ENCODE results near the gene NPC1L1. TPM values are rescaled to one million over a fixed set of nuclear protein-coding genes. Genes with fewer than 3 reads are reported as not detected.
"Not testable (repeated sequence)": the region's sequence is repeated elsewhere in the genome, so short reads cannot be mapped to it uniquely, and the experiment has no call there.

Gene NPC1L1
- total RNA-seq, 1 experiment from 2014 or later = not detected

GRCh38 chr7:44565097-44565794 is 24.1 kb upstream of the NPC1L1 start:
- peak; percentile 53 for DNase-seq (ENCODE audit: extremely low read depth, low read depth)

DNA sequence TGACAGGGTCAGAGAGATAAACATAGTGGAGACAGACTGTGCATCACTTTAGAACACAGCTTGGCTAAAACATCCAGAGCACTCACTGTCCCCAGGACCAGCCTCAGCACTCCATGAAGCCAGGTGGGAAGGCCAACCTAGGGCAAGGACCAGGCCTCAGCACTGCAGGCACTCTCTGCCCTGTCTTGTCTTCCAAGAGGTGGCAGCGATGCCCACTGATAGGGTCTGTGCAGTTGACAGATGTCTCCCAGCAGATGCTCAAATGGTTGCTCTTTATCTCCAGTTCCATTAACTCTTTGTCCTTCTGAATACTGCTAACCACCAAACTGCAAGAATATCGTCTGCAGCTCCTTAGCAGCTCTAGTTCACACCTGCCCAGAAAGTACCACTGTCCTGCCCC is 23.5 kb upstream of the NPC1L1 start:
- DNase-seq (ENCODE audit: extremely low read depth, low read depth) = no peak

GRCh38 chr7:44563171-44563679 is 22.1 kb upstream of the NPC1L1 start:
- DNase-seq (ENCODE audit: extremely low read depth, low read depth) = no peak

DNA sequence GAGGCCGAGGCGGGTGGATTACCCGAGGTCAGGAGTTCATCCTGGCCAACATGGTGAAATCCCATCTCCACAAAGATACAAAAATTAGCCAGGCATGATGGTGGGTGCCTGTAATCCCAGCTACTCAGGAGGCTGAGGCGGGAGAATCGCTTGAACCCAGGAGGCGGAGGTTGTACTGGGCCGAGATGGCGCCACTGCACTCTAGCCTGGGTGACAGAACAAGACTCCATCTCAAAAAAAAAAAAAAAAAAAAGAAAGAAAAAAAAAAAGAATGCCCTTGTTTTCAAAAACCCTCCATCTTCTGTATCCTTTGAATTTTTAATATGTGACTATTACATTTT is 21.5 kb upstream of the NPC1L1 start:
- not testable (repeated sequence) for DNase-seq (ENCODE audit: extremely low read depth, low read depth)

GRCh38 chr7:44561962-44562621 is 21.0 kb upstream of the NPC1L1 start:
- DNase-seq (ENCODE audit: extremely low read depth, low read depth) = peak; percentile 32

- no peak for DNase-seq (ENCODE audit: extremely low read depth, low read depth)
Observed at GRCh38 chr7:44561481-44561880, 20.4 kb upstream of the NPC1L1 start.

- no peak for DNase-seq (ENCODE audit: extremely low read depth, low read depth)
Observed at GRCh38 chr7:44559485-44559884, 18.4 kb upstream of the NPC1L1 start.

DNA sequence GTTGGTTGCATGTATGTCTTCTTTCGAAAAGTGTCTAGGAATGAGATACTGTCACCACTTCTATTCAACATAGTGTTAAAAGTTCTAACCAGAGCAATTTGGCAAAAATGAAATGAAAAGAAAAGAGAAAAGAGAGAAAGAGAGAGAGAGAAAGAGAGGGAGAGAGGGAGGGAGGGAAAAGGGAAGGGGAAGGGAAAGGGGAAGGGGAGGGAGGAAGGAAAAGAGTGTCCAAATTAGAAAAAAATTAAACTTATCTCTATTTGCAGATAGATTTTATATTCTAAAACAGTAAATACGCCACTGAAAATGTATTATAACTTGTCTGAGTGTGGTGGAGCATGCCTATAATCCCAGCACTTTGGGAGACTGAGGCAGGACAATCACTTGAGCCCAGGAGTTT is 16.4 kb upstream of the NPC1L1 start:
- DNase-seq (ENCODE audit: extremely low read depth, low read depth) = no peak

GRCh38 chr7:44555350-44555749 is 14.2 kb upstream of the NPC1L1 start:
- DNase-seq (ENCODE audit: extremely low read depth, low read depth) = no peak

- DNase-seq (ENCODE audit: extremely low read depth, low read depth) = not testable (repeated sequence)
Observed at GRCh38 chr7:44552473-44553005, 11.4 kb upstream of the NPC1L1 start.

DNA sequence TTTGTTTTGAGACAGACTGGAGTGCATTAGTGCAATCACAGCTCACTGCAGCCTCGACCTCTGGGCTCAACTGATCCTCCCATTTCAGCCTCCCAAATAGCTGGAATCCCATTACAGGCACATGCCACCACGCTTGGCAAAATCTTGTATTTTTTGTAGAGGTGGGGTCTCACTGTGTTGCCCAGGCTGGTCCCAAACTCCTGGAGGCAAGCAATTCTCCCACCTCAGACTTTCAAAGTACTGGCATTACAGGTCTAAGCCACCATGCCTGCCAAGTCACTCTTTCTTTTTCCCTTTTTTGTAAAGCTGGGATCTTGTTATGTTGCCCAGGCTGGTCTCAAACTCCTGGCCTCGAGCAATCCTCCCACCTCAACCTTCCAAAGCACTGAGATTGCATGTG is 8.3 kb upstream of the NPC1L1 start:
- DNase-seq (ENCODE audit: extremely low read depth, low read depth) = no peak

DNA sequence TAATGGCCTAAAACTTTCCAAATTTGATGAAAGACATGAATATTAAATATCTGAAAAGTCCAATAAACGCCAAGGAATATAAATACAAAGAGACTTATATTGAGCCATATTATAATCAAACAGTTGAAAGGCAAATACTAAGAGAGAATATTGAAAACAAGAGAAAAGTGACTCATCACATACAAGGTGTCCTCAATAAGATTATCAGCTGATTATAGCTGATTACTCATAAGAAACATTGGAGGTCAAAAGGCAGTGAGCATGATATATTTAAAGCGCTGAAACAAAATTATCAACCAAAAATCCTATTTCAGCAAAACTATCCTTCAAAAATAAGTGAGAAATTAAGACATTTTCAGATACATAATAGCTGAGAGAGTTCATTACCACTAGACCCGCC is 7.8 kb upstream of the NPC1L1 start:
- no peak for DNase-seq (ENCODE audit: extremely low read depth, low read depth)

- no peak for DNase-seq (ENCODE audit: extremely low read depth, low read depth)
Observed at GRCh38 chr7:44547536-44548231, 6.6 kb upstream of the NPC1L1 start.

DNA sequence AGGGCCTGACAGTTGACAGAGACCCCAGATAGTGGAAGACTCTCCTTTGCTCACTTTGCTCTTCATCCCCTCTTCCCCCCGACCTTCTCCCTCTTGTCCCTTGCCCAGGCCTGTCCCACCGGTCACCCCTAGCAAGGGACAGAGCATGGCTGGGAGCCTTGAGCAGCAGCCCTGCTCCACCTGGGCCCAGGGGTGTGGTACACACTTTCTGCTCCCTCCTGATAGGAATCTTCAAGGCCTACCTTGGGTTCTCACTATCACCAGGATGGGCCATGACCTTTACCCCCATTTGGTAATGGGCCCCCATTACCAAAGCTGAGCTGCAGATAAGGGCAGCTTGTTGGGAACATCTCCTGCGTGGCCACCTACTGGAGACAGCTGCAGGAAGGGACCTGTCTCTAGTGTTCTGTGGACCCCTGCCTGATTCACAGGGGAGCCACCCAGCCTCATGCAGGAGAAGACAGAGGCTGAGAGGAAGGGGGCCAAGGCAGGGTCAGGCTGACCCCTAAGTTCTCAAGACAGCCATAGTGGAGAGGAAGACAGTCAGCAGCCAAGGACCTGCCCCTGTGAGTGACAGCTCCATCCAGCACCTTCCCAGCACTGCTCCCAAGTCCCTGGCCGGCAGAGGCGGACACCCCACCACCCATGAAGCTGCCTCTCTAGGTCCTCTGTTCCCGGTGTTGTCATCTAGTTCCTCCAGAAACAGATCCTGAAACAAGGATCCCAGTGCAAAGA is 913 bp upstream of the NPC1L1 start:
- no peak for DNase-seq (ENCODE audit: extremely low read depth, low read depth)

DNA sequence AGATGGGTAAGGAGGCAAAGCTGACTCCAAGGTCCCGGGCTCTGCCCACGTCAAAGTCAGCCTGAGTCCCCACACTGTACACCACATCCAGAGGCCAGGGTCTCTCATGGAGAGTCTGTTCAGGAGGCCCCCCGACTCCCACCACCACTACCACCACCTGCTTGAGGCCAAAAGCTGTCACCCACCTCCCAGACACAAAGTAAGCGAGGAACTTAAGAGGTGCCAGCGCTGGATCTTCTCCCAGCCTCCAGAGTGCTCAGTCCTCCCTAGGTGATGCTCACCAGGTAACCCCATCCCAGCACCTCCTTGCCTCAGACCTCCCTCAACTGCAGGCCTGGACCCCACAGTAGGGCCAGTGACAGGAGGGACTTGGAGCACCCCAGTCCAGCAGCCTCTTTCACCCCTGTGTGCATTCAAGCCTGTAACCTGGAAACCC is 520 bp downstream of the NPC1L1 start:
- DNase-seq (ENCODE audit: extremely low read depth, low read depth) = no peak

DNA sequence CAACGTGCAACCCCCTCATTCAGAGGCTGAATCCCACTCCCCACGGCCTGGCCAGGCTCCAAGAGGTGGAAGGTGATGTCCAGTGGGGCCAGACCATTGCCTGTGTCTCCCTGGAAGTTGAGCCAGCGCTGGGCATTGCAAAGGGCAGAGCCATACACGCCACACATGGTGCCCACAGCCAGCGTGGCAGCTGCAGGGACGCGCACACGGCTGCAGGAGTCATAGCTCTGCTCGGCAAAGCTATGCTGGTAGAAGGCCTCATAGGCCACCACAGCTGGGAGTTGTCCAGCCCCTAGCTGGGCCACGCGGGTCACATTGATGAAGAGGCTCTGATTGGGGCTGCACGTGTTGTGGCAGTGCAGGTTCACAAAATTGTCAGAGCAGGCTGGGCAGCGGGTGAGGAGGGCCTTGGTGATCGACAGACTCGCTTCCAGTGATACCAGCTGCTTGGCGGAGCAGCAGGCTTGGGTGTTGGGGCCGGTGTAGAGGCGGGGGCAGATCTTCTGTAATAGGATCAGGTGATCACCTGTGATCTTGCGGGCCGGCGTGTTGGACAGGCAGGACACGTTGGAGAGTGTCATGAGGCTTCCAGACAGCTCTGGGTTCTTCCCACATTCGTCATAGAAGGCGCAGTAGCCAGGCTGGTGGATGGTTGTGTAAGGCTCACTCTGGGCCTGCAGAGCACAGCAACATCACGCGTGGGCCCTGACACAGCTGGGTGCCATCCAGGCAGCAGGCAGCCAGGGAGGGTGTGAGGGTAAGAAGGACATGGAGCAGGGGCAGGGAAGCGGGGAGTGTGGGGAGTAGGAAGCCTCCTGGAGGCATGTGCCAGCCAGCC is 1.2 kb downstream of the NPC1L1 start:
- no peak for DNase-seq (ENCODE audit: extremely low read depth, low read depth)

DNA sequence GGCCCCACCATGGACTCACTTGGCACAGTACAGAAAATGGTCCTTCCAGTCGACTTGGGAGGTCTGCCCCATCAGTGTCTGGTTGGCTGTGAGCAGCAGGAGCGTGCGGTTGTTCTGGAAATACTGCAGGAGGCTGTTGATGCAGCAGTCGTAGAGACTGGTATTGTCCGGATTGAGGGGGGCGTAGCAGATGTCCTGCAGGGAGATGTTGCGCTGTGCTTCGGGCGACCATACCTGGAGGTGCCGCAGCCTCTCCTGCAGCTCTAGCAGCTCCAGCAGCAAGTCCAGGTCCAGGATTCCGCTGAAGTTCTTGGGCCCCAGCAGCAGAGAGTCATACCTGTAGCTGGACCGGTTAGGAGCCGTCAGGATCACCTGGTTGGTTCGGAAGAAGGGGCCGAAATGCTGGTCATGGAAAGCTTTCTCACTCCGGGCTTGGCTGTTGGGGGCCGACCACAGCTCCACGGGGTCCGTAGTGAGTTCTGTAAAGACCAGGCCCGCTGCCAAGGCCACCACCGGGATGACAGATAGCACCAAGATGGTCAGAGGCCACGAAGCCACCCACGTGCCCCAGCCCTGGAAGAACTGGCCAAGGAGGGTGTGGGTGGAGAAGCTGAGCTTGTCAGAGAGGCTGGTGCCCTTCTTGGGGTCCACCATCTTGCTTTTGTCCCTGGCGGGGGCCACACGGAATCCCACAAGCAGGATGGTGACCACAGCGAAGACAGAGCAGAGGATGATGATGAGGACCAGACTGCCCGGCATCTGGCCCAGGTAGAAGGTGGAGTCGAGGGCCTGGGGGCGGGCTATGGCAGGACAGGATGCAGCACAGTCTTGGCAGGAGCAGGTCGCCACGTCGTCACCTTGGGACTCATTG is 2.1 kb downstream of the NPC1L1 start:
- no peak for DNase-seq (ENCODE audit: extremely low read depth, low read depth)

DNA sequence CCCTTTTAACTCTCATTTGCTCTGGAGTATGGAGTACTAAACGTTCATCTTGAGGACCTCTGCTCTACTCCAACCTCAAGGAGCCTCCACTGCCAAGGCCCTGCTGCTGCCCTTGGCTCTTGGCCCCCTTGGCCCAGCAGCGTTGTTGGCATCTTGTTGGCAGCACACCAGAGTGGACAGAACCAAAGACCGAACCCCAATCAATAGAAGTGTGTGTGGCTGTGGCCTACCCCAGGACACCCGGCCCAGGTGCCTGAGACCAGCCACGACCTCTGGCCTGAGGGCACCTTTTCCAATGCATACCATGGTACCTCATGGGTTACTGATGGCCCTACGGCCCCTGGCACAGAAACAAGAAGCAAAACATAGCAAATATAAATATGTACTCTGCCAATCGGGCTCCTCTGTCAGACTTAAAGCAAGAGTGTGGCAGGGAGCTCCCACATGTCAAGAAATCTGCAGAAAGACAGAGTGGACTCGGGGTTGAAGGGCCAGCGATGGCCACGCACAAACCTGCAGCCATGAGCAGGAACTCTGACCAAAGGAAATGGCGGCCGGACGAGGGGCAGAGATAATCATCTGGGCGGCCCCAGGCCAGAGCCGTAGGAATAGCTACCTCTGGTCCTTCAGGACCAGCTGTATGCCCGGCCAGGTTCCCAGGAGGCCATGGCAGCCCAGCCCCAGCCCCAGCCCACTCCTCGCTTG is 2.9 kb downstream of the NPC1L1 start:
- DNase-seq (ENCODE audit: extremely low read depth, low read depth) = no peak
